OCI-LY1 (cell line): Measurements from ENCODE around the gene TLE4.

Experiments used
- CTCF ChIP-seq: fragments of 200-600 bp; sonication (generic), shearing (Covaris generic); IDR thresholded peaks from 2 replicates; pipeline ENCODE4 v1.5.1; 2017; ENCODE audit warnings: mild to moderate bottlenecking, antibody characterized with exemption, low read length, moderate library complexity, mixed read lengths
- EZH2 ChIP-seq: fragments of 200-600 bp; sonication (generic), shearing (Covaris generic); IDR thresholded peaks from 2 replicates; pipeline ENCODE4 v1.8.0; 2017; ENCODE audit warnings: borderline replicate concordance, mixed run types, mild to moderate bottlenecking, antibody characterized with exemption, low read length, moderate library complexity, mixed read lengths

DNA sequence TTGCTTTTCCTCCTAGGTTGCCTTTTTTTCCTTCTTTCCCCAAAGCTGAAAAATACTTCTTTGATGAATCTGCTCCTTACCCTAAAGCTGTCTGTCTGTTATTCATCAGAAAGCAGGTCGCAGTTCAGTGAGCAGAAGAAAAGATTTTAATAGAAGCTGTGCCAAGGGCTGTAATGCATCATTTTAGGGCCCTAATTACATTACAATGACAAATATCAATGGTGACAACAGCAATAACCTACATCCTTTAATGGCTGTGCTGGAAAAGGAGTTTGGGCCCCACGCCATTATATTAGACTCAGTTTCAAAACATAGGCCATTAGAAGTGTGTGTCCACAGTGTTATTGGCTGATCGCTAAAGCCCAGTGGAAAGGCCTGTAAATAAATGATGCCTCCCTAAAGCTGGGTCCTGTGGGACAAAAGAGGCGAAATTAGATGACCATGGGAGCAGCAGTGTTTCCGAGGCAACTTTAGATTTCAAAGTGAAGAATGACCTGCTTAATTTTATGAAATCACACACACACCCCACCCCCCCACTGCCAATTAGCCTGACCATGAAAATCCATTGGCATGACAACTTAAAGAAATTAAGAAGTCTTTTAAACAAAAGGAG lies 38.4 kb downstream of the TLE4 start:
- no peak for TF ChIP-seq CTCF
- TF ChIP-seq EZH2 = no peak
